Caco-2 (cell line): ENCODE measurements around the gene AGAP1. TPM values are rescaled to one million over a fixed set of nuclear protein-coding genes. Genes with fewer than 3 reads are reported as not detected.

Experiments used
- BruUV-seq: library from RNA; stranded (reverse); fragments of 400-500 nt; replicated peaks from 2 replicates; lab custom pipeline; 2021; lab: Mats Ljungman, UMichigan
- CTCF ChIA-PET: fragments of 300-600 bp; sonication (Branson Sonifier 250); formaldehyde crosslinking; loops from one replicate; lab custom pipeline; 2022; ENCODE audit warnings: antibody characterized with exemption; lab: Charles Lee
- POLR2A ChIA-PET: fragments of 300-600 bp; sonication (Branson Sonifier 250); formaldehyde crosslinking; loops from one replicate; lab custom pipeline; 2022; ENCODE audit warnings: antibody characterized with exemption; lab: Charles Lee
- DNase-seq, 2 experiments: peaks; one replicate each; pipeline versions ENCODE4 v3.0.0 to v3.0.0-alpha.2; 2020 to 2022
- H3K27me3 ChIP-seq: replicated peaks from 2 replicates; pipeline ENCODE4 v1.6.0; 2011; ENCODE audit warnings: low read length; ENCODE audit not compliant: control insufficient read depth, insufficient read depth
- H3K36me3 ChIP-seq: 2 replicates; pipeline ENCODE4 v1.5.1; 2011; ENCODE audit warnings: low read length; ENCODE audit not compliant: control insufficient read depth, insufficient read depth
- H3K4me1 ChIP-seq: fragments of 250-450 bp; sonication (Bioruptor Pico); 2 replicates; pipeline ENCODE4 v1.5.1; 2020; ENCODE audit warnings: mild to moderate bottlenecking
- H3K4me3 ChIP-seq: 2 replicates; pipeline ENCODE4 v1.5.1; 2011; ENCODE audit warnings: low read depth, mild to moderate bottlenecking, control low read depth, low read length
- H3K9me3 ChIP-seq: fragments of 250-450 bp; sonication (Bioruptor Pico); 2 replicates; pipeline ENCODE4 v1.5.1; 2020; ENCODE audit warnings: mild to moderate bottlenecking, moderate library complexity
- H3K27ac Mint-ChIP-seq: one replicate; pipeline ENCODE4 v1.8.0; 2022; ENCODE audit warnings: mixed read lengths; ENCODE audit not compliant: unreplicated experiment
- H3K27me3 Mint-ChIP-seq: one replicate; pipeline ENCODE4 v1.8.0; 2022; ENCODE audit warnings: mixed read lengths; ENCODE audit not compliant: insufficient read depth, unreplicated experiment
- H3K36me3 Mint-ChIP-seq: one replicate; pipeline ENCODE4 v1.8.0; 2022; ENCODE audit warnings: mild to moderate bottlenecking, mixed read lengths; ENCODE audit not compliant: insufficient read depth, unreplicated experiment
- H3K4me1 Mint-ChIP-seq: one replicate; pipeline ENCODE4 v1.8.0; 2022; ENCODE audit warnings: low read depth, mixed read lengths; ENCODE audit not compliant: unreplicated experiment
- H3K4me3 Mint-ChIP-seq: one replicate; pipeline ENCODE4 v1.8.0; 2022; ENCODE audit warnings: mild to moderate bottlenecking, moderate library complexity, mixed read lengths; ENCODE audit not compliant: unreplicated experiment
- H3K9me3 Mint-ChIP-seq: one replicate; pipeline ENCODE4 v1.8.0; 2022; ENCODE audit warnings: mixed read lengths; ENCODE audit not compliant: unreplicated experiment
- intact Hi-C: fragments of 100-400 bp; cut with micrococcal nuclease; formaldehyde crosslinking; loops from one replicate; pipeline ENCODE4 v1.10.0; 2022; ENCODE audit not compliant: unreplicated experiment
- total RNA-seq: library from RNA; stranded (reverse); gene quantifications from 2 replicates; pipeline ENCODE4 v1.2.3, GENCODE V29; 2022
- TF ChIP-seq, protein P1 (sequence below), 2 experiments: fragments of 200-600 bp in 1 of 2; IDR thresholded peaks; 1 replicate in 1 of 2; 2 replicates in 1 of 2; pipeline versions ENCODE4 v1.5.1 to v1.8.0; 2011 to 2022; ENCODE audit warnings: antibody characterized with exemption in 1 of 2, control low read depth in 1 of 2, inconsistent platforms in 1 of 2, low read depth in 1 of 2, low read length in 1 of 2, mild to moderate bottlenecking in 1 of 2, moderate library complexity in 1 of 2; ENCODE audit not compliant: insufficient read depth in 1 of 2, severe bottlenecking in 1 of 2, unreplicated experiment in 1 of 2

The AGAP1 gene
- total RNA-seq, 1 experiment from 2014 or later, result 41.7 TPM

GRCh38 chr2:235877275-235877802 is 383.5 kb downstream of the AGAP1 start:
- CTCF ChIA-PET, result no interaction called here
- Histone ChIP-seq H3K27me3 (no peaks in the 10 kb centered on the region), H3K36me3 (no peaks in the 10 kb centered on the region), H3K9me3 (no peaks in the 10 kb centered on the region), H3K4me1 (no peaks in the 10 kb centered on the region), H3K4me3 (no peak overlapping the region)
- Mint-ChIP-seq H3K9me3 (no peaks in the 10 kb centered on the region), H3K4me1 (no peaks in the 10 kb centered on the region), H3K4me3 (no peak overlapping the region), H3K27me3 (no peaks in the 10 kb centered on the region), H3K36me3 (no peaks in the 10 kb centered on the region), H3K27ac (no peak overlapping the region)
- intact Hi-C loops, result no loop called here
- no TSS peak for BruUV-seq
- POLR2A ChIA-PET, result no interaction called here
- no peak for DNase-seq
- TF ChIP-seq, protein P1, sequence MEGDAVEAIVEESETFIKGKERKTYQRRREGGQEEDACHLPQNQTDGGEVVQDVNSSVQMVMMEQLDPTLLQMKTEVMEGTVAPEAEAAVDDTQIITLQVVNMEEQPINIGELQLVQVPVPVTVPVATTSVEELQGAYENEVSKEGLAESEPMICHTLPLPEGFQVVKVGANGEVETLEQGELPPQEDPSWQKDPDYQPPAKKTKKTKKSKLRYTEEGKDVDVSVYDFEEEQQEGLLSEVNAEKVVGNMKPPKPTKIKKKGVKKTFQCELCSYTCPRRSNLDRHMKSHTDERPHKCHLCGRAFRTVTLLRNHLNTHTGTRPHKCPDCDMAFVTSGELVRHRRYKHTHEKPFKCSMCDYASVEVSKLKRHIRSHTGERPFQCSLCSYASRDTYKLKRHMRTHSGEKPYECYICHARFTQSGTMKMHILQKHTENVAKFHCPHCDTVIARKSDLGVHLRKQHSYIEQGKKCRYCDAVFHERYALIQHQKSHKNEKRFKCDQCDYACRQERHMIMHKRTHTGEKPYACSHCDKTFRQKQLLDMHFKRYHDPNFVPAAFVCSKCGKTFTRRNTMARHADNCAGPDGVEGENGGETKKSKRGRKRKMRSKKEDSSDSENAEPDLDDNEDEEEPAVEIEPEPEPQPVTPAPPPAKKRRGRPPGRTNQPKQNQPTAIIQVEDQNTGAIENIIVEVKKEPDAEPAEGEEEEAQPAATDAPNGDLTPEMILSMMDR (IDR thresholded peaks at IDR 0.05; ENCODE audit: insufficient read depth in 1 of 2, low read depth in 1 of 2, low read length in 1 of 2, severe bottlenecking in 1 of 2, unreplicated experiment in 1 of 2), result no peak

- no peaks in the 10 kb centered on the region for H3K4me1 Mint-ChIP-seq
- POLR2A ChIA-PET, result no interaction called here
- H3K4me3 Mint-ChIP-seq, result no peak overlapping the region
- TF ChIP-seq, protein P1 (IDR thresholded peaks at IDR 0.05; ENCODE audit: insufficient read depth in 1 of 2, low read depth in 1 of 2, low read length in 1 of 2, severe bottlenecking in 1 of 2, unreplicated experiment in 1 of 2), result no peak
- no peaks in the 10 kb centered on the region for H3K9me3 Mint-ChIP-seq
- DNase-seq, result no peak
- no peaks in the 10 kb centered on the region for H3K36me3 ChIP-seq
- H3K4me3 ChIP-seq, result no peak overlapping the region
- no peaks in the 10 kb centered on the region for H3K27me3 ChIP-seq
- no peaks in the 10 kb centered on the region for H3K27me3 Mint-ChIP-seq
- BruUV-seq, result no TSS peak
- CTCF ChIA-PET, result no interaction called here
- intact Hi-C loops, result no loop called here
- no peaks in the 10 kb centered on the region for H3K4me1 ChIP-seq
- H3K9me3 ChIP-seq, result no peaks in the 10 kb centered on the region
- H3K27ac Mint-ChIP-seq, result no peak overlapping the region
- peaks cover 5% of the 10 kb centered on the region for H3K36me3 Mint-ChIP-seq
Observed at GRCh38 chr2:235879116-235879515, 385.3 kb downstream of the AGAP1 start.

DNA sequence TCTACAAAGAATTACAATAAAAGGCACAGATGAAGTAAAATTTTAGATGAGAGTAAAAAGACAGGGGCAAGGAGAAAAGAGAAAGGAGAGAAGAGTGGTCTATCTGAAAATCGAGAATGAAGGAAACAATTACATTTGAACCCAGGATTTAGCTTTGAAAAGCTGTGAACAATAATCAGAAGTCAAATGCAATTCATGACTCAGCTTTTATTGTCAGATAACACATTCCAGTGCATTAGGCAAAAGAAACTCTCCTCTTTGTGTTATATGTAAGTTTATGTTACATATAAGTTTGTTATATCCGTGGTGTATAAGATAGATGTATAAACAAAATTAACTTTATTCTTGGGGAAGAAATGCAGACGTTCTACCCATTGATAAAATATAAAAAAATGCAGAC is 389.8 kb downstream of the AGAP1 start:
- Histone ChIP-seq H3K4me3 (no peak overlapping the region), H3K36me3 (no peaks in the 10 kb centered on the region), H3K4me1 (no peaks in the 10 kb centered on the region), H3K9me3 (no peaks in the 10 kb centered on the region), H3K27me3 (no peaks in the 10 kb centered on the region)
- no peaks in the 10 kb centered on the region for H3K9me3 Mint-ChIP-seq
- no TSS peak for BruUV-seq
- H3K27me3 Mint-ChIP-seq, result no peaks in the 10 kb centered on the region
- no peak overlapping the region for H3K27ac Mint-ChIP-seq
- no peak for DNase-seq
- POLR2A ChIA-PET, result no interaction called here
- H3K4me3 Mint-ChIP-seq, result no peak overlapping the region
- intact Hi-C loops, result no loop called here
- H3K36me3 Mint-ChIP-seq, result peaks cover 22% of the 10 kb centered on the region
- no peaks in the 10 kb centered on the region for H3K4me1 Mint-ChIP-seq
- CTCF ChIA-PET, result no interaction called here
- TF ChIP-seq, protein P1 (IDR thresholded peaks at IDR 0.05; ENCODE audit: insufficient read depth in 1 of 2, low read depth in 1 of 2, low read length in 1 of 2, severe bottlenecking in 1 of 2, unreplicated experiment in 1 of 2), result no peak
